ENCODE results near the gene PDE6A. TPM values are rescaled to one million over a fixed set of nuclear protein-coding genes. Genes with fewer than 3 reads are reported as not detected.
A peak's percentile ranks its signal among the peaks of the same experiment; 100 is the strongest.
"Not testable (repeated sequence)": the region's sequence is repeated elsewhere in the genome, so short reads cannot be mapped to it uniquely, and the experiment has no call there.

PDE6A gene
- total and polyA plus RNA-seq, 9 of the 15 experiments (the other 6 are each of a cell fraction or from before 2014, with no cell fraction given): 0.01 to 0.04 (median 0.01) TPM; not detected in 6

DNA sequence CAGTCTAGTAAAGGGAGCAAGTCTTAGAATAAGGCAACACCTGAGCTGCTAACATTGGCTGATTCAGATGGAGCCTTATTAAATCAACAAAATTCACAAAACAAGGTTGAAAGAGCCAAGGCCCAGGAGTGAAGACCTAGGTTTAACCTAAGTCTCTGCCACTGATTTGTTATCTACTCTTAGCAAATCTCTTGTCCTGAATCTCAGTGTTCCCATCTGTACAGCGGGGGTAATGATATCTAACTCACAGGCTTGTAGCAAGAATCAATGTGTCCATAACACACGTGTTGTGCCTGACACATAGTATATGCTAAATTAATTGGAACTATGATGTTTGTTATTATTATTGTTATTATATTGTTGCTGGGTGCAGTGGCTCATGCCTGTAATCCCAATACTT lies 61.0 kb downstream of the PDE6A start:
- ChIA-PET CTCF (ENCODE audit: low intra/inter-chr PET ratio) (no interaction called here), POLR2A (interaction anchor here (1.1 kb wide), 1 partner anchor 9 kb away, joined by 5 read pairs; no protein-coding TSS in a partner anchor)
- H3K9ac ChIP-seq (ENCODE audit: insufficient read depth in 1 of 2, low read depth in 2 of 2, low read length in 2 of 2): no peak overlapping the region
- peaks cover 6 to 11% of the 10 kb centered on the region in 2 experiments for H3K4me1 ChIP-seq (replicated peaks in 1 of 2; ENCODE audit: control insufficient read depth in 2 of 2, insufficient read depth in 2 of 2, low read length in 2 of 2)
- TF ChIP-seq COPS2 (conservative IDR thresholded peaks at IDR 0.05) (no peak), RBM25 (IDR thresholded peaks at IDR 0.05; ENCODE audit: low read depth, low read length, severe bottlenecking) (peak; percentile 62), KDM1A (IDR thresholded peaks at IDR 0.05) (peak; percentile 33 to 50; a peak in 1 of 4 replicates), ETV6 (IDR thresholded peaks at IDR 0.05; ENCODE audit: borderline replicate concordance in 1 of 2, low read depth in 2 of 2, low read length in 1 of 2) (no peak), ETV6 (CRISPR knock-in tag; IDR thresholded peaks at IDR 0.05; ENCODE audit: borderline replicate concordance) (no peak), MCM3 (IDR thresholded peaks at IDR 0.05) (no peak), SMARCB1 (IDR thresholded peaks at IDR 0.05; ENCODE audit: insufficient read length, low read depth) (no peak), ADNP (tag; IDR thresholded peaks at IDR 0.05) (peak; percentile 51; the same call in 1 of the 2 replicates), RBFOX2 (IDR thresholded peaks at IDR 0.05; ENCODE audit: low read depth, low read length) (no peak), BCOR (IDR thresholded peaks at IDR 0.05) (peak; percentile 29; the same call in 1 of the 2 replicates)
- no peaks in the 10 kb centered on the region for H3K79me2 ChIP-seq (ENCODE audit: control insufficient read depth, insufficient read depth, low read length)
- in situ Hi-C loops (cut with MboI) (no loop called here), intact Hi-C loops (cut with micrococcal nuclease) (no loop called here)
- H3K36me3 ChIP-seq (ENCODE audit: control insufficient read depth, insufficient read depth, low read length): no peaks in the 10 kb centered on the region
- no peak overlapping the region for H3K4me3 ChIP-seq
- no peak overlapping the region for H3K4me2 ChIP-seq (ENCODE audit: insufficient read depth, low read length)
- no peaks in the 10 kb centered on the region for H3K9me3 ChIP-seq (replicated peaks; ENCODE audit: control insufficient read depth, insufficient read depth, low read depth, low read length)
- FAIRE-seq (no peak), DNase-seq (ENCODE audit: extremely low read depth in 1 of 4, low spot score in 3 of 4) (no peak), ATAC-seq (no peak)
- BruUV-seq (replicated peaks): no TSS peak
- H3K27me3 ChIP-seq (ENCODE audit: control insufficient read depth in 2 of 2, insufficient read depth in 2 of 2, low read length in 2 of 2): no peaks in the 10 kb centered on the region
- H4K20me1 ChIP-seq (replicated peaks; ENCODE audit: control insufficient read depth, insufficient read depth, low read length): no peaks in the 10 kb centered on the region
- no peak overlapping the region for H3K27ac ChIP-seq (ENCODE audit: extremely low read depth, low read depth, low read length)
- no peaks in the 10 kb centered on the region for H3K9me1 ChIP-seq (ENCODE audit: control insufficient read depth, insufficient read depth, low read length)
- 7% methylated on average over 2 of the region's 2 CpGs for WGBS (ENCODE audit: insufficient coverage, low coverage, missing lambda C conversion rate)
- H2AFZ ChIP-seq (ENCODE audit: low read depth, low read length): no peak overlapping the region

DNA sequence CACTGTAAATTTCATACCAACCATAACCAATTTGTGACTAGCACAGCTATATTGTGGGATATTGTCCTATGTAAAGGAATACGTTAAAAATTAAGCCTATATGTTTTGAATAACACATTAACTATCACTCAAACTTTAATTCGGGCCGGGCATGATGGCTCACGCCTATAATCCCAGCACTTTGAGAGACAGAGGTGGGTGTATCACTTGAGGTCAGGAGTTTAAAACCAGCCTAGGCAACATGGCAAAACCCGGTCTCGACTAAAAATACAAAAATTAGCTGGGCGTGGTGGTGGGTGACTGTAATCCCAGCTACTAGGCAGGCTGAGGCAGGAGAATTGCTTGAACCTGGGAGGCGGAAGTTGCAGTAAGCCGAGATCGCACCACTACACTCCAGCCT lies 62.0 kb downstream of the PDE6A start:
- H4K20me1 ChIP-seq (replicated peaks; ENCODE audit: control insufficient read depth, insufficient read depth, low read length); H3K27me3 ChIP-seq (ENCODE audit: control insufficient read depth in 2 of 2, insufficient read depth in 2 of 2, low read length in 2 of 2); POLR2A ChIA-PET; H3K4me2 ChIP-seq (ENCODE audit: insufficient read depth, low read length); H3K9me3 ChIP-seq (replicated peaks; ENCODE audit: control insufficient read depth, insufficient read depth, low read depth, low read length); CTCF ChIA-PET (ENCODE audit: low intra/inter-chr PET ratio); H3K79me2 ChIP-seq (ENCODE audit: control insufficient read depth, insufficient read depth, low read length); H3K36me3 ChIP-seq (ENCODE audit: control insufficient read depth, insufficient read depth, low read length); in situ Hi-C loops (cut with MboI); BruUV-seq (replicated peaks); H3K27ac ChIP-seq (ENCODE audit: extremely low read depth, low read depth, low read length); H3K9me1 ChIP-seq (ENCODE audit: control insufficient read depth, insufficient read depth, low read length); H3K9ac ChIP-seq (ENCODE audit: insufficient read depth in 1 of 2, low read depth in 2 of 2, low read length in 2 of 2); H3K4me1 ChIP-seq (replicated peaks in 1 of 2; ENCODE audit: control insufficient read depth in 2 of 2, insufficient read depth in 2 of 2, low read length in 2 of 2); FAIRE-seq; intact Hi-C loops (cut with micrococcal nuclease); DNase-seq (ENCODE audit: extremely low read depth in 1 of 4, low spot score in 3 of 4); ATAC-seq; H2AFZ ChIP-seq (ENCODE audit: low read depth, low read length); H3K4me3 ChIP-seq: not testable (repeated sequence)
- 51% methylated on average over 10 of the region's 10 CpGs for WGBS (ENCODE audit: insufficient coverage, low coverage, missing lambda C conversion rate)
